ENCODE measurements around the gene PCDHGC5.

Gene PCDHGC5

DNA sequence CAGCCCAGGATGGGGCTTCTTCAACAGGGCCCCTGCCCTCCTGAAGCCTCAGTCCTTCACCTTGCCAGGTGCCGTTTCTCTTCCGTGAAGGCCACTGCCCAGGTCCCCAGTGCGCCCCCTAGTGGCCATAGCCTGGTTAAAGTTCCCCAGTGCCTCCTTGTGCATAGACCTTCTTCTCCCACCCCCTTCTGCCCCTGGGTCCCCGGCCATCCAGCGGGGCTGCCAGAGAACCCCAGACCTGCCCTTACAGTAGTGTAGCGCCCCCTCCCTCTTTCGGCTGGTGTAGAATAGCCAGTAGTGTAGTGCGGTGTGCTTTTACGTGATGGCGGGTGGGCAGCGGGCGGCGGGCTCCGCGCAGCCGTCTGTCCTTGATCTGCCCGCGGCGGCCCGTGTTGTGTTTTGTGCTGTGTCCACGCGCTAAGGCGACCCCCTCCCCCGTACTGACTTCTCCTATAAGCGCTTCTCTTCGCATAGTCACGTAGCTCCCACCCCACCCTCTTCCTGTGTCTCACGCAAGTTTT is 23.6 kb downstream of the PCDHGC5 start:
- in situ Hi-C loops (cut with MboI; ENCODE audit: low sequenced_read_pairs) = no loop called here

DNA sequence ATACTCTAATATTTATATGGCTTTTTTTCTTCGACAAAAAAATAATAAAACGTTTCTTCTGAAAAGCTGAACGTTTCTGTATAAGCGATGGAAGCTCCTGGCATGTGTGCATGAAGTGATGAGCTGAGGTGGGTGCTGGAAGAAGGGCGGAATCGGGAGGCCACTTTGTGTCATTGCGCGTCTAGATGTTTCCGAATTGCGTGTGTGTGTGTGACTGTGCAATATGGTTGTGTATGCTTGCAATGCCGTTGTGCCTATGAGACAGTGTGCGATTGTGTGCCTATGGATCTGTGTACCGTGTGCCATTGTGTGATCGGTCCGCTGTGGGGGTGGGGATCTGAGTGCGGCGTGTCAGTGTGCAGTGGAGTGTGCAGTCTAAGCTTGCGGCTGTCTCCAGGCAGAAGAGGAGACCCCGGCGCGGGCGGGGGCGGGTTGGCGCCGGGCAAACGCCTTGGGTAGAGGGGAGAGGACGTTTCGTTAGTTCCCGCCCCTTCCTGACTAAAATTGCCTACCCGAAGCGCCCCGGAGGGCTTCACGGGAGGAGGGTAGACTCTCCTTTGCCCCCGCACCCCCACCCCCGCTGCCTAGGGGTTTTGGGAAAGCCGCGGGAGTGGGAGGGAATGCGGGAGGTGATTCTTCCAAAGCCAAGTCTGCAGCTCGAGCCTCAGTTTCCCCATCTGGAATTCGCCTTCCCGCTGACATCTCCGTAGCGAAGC is 24.2 kb downstream of the PCDHGC5 start:
- in situ Hi-C loops (cut with MboI; ENCODE audit: low sequenced_read_pairs) = no loop called here

DNA sequence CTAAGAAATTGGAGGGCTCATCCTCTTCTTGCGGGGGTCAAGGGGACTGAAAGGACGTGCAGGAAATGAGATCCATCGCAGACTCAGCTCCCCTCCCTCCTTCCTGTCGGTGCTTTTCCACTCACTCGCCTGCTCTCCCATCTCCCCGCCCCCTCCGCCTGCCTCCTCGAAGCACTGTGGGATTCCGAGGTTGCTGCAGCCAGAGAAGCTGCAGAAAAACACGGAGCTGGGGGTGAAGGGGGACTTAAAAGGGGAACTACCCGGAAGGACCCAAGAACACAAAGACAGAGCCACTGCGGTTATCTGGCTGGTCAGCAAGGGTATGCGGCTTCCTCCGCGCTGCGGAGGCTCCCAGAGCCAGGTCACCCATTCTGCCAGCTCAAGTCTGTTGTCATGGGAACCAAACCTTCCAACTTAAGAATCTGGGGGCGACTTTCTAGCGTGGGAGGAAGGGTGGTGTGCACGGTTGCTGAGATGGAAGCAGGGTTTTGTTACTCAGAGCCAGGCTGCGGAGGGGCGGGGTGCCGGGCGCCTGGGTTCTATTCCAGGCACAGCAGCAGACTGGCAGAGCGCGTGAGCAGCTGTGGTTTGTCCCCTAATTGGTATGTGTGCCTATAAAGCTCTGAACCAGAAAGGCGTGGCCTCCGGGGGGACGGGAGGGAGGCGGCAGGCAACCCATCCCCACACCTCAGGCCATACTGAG is 24.9 kb downstream of the PCDHGC5 start:
- in situ Hi-C loops (cut with MboI; ENCODE audit: low sequenced_read_pairs) = no loop called here

DNA sequence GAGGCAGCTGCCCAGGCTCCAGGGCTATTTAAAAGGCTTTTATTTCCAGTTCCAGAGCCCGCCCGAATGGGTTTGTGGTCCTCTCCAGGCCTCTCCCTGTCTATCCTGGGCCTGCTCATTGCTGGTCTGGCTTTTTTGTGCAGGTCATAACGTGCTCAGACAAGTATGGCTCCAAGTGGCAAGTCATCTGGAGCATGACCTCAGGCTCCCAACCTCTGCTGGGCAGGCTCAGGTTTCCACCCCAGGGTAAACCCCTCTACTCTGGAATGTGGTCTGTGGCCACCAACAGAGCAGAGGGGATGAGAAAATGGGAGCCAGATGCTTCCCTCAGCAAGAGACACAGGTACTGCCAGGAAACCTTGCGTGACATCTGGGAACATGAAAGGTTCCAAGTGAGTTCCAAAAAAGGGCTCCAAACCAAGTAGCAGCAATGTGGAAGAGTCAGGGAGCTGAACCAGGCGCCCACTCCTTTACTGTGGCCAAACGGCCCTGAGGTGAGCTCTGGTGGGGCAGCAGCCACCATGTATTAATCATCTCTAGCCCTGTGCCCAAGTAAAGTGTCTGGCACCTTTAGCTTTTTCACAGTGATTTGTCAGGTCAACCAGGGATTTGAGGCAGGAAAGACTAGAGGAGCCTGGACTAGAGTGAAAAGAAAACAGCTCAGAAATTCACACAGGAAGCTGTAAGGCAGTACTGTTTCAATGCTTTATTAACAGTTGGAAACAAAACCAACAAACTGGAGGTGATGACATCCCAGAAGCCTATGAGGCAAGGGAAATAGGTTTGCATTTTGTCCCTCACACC is 25.7 kb downstream of the PCDHGC5 start:
- in situ Hi-C loops (cut with MboI; ENCODE audit: low sequenced_read_pairs) = no loop called here

DNA sequence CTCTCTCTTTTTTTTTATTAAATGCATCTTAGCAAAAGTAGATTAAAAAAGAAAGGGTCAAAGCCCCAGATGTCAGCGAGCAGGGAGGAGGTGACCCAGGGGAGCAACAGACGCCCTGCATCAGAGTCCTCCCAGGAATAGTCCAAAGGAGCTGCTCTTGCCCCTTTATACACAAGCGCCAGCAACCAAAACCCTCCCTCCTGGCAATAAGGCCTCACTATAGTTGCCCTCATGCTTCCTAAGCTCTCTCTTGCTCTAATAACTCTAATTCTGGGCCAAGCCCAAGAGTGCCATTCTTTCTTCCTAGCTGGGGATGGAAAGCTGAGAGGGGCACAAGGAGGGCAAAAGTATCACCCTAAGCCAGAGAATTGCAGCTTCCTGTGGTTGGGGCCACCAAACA is 26.3 kb downstream of the PCDHGC5 start:
- in situ Hi-C loops (cut with MboI; ENCODE audit: low sequenced_read_pairs) = no loop called here

DNA sequence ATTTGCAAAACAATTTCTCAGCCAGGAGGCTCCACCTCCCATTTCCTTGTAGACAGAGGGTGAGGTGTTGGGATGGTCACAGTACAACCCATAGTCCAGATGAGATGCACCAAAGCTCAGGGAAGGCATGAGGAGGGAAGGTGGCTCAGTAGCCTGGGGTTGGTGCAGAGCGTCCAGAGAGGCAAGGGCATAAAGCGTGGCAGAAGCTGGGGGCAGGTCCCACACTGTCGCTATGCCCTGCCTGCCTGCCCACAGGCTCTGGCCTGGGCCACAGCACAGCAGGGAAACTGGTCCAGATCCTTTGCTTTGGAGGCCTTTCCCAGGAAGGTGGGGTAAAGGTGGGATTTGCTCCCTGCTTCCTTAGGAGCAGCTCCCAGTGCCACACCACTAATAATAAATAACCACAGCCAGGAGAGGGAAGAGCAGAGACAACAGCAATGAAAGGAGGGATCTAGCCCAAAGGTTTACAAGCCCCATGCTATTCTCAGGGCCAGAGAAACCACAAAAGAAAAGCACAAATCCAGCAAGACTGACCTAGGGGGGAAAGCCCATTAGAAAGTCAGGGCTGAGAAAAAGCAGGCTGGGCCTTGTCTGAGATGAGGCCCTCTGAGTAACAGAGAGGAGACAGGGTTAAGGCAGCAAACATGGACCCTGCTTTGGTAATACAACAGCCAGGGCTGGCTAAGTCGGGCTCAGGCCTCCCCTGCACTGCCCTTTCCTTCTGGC is 27.2 kb downstream of the PCDHGC5 start:
- in situ Hi-C loops (cut with MboI; ENCODE audit: low sequenced_read_pairs) = no loop called here

DNA sequence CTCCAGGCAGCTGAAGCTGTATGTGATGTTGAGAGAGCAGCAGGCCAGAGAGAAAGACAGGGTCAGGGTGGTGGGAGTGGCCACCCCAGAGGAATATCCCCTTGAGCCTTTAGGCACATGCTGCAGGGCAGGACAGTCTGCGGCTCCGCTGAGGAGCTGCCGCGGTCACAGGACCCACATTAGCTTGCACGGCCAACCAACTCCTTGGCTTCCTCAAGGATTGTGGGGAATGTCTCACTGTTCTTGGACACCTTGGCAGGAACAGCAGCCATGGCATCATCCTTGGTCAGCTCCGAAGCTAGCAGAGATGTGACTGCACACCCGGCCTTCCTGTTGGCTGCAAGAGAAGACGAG is 27.8 kb downstream of the PCDHGC5 start:
- in situ Hi-C loops (cut with MboI; ENCODE audit: low sequenced_read_pairs) = no loop called here

DNA sequence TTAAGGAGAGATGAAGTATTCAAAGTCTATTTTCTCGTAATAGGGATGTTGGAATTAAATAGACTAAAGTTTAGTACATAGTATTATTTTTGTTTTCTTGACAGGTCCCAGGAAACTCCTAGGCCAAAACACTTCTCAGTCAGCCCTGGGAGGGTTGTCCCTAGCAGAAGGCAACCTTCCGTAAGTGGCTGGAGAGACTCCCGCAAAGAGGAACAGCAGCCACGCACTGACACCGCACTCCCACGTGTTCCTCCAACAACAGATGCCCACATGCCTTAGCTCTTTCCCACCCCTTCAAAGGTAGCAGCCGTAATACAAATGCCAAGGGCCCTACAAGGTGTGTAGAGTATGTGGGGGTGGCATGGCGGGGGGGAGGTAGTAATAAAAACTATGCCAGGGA is 28.4 kb downstream of the PCDHGC5 start:
- in situ Hi-C loops (cut with MboI; ENCODE audit: low sequenced_read_pairs) = no loop called here

DNA sequence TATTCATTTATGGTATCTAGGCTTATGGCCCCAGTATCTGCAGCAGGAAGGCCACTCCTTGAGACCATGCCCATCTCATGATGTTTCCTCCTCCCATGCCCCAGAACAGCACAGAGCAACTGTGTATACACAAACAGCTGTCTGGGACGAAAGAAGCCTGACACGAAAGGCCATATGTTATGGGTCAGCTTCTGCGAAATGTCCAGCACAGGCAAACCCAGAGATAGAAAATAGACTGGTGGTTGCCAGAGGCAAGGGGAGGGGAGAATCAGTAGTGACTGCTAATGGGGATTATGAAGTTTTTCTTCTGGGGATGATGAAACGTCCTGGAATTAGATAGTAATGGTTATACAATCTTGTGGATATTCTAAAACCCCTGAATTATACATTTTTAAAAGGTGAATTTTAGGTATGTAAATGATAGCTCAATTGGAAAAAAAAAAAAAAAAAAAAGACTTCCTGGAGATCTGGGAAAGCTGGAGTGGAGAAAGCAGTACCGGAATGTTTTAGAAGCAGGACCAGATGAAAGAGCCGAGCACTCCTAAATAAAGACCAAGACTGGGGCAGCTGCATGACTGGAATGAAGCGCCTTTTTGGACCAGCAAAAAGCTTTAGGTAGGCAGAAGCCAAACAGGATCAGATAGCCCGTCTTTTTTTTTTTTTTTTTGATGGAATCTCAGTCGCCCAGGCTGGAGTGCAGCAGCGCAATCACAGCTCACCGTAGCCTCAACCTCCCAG is 29.2 kb downstream of the PCDHGC5 start:
- in situ Hi-C loops (cut with MboI; ENCODE audit: low sequenced_read_pairs) = no loop called here

DNA sequence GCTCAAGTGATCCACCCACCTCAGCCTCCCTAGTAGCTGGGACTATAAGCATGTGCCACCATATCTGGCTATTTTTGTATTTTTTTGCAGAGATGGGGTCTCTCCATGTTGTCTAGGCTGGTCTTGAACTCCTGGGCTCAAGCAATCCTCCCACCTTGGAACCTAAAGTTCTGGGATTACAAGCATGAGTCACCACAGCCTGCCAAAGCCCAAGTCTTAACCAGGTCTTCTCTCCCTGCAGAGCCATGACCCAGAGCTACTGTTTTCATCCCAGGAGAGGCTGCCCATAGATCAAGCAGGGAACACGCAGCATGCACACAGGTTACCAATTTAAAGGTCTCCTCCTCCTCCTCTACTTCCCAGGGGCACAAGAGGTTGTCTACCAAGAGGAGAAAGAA is 29.7 kb downstream of the PCDHGC5 start:
- in situ Hi-C loops (cut with MboI; ENCODE audit: low sequenced_read_pairs) = no loop called here

DNA sequence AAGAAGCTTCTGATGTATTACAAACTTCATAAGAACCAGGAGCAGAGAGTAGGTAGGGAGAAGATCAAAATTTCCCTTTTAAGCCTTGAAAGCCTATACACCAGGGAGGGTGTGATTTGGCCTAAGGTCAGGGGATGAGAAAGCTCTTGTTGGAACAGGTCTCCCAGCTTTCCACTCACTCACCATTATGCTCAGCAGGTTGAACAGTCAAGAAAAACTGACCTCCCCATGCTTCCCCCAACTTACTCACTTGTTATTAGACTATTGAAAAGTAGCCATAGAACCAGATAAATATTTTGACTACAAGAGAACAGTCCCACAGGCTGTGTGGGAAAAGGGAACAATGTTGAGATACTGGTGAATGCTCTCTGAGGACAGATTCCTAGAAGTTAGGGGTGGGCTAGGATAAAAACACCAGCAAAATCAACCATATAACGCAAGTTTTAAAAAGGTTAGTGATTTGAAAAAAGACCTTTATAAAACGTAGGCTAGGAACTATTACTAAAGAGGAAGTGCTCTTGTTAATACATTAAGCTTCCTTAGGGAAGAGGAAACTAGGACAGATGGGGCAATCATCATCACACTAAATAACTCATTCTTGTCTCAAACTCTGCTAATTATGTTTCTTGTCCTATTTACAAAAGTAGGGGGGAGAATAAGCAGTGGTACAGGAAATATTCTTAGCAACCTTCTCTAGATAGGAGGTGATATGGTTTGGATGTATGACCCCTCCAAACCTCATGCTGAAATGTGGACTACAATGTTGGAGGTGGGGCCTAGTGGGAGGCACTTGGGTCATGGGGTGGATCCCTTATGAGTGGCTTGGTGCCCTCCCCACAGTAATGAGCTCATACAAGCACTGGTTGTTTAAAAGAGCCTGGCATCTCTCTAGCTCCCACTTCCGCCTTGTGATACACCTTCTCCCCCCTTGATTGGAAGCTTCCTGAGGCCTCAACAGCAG is 31.0 kb downstream of the PCDHGC5 start:
- in situ Hi-C loops (cut with MboI; ENCODE audit: low sequenced_read_pairs) = no loop called here

DNA sequence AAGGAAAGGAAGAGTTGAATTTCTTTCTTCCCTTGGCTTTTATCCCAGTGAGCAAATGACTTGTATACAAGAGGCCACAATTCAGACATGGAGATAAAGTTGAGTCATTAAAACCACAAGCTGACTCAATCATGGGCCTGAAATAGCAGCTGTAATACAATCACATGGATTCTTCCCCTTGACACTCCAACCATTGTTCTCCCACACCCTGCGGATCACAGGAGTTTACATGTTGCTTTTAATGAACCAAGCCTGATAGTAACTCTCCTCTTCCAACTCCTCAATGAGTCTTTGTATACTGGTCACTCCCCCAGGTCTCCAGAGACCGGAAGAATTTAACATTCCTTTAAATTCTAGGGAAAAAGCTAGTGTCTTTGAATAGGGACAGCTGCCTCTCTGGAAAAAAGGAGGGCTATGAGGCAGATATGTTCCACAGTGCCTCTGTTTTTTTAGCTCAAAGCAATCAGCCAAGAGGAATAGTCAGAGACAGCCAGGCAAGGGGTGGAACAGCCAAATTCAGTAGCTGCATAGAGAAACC is 32.4 kb downstream of the PCDHGC5 start:
- in situ Hi-C loops (cut with MboI; ENCODE audit: low sequenced_read_pairs) = no loop called here

DNA sequence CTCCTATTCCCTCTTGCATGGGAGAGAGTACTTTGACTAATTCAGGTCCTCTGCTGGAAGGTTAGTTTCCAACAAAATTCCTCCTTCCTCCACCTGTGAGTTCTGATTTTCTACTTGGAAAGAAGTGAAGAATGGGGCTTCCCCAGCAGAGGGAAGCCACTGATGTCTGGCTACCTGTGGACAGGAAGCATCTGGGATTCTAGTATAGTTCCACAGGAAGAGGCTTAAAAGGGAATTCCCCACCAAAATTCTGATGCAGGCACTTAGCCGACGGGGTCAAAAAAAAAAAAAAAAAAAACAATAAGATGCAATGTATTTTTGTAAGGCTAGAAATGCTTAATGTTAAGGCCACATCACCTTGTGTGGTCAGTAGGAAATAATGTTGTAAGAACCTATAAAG is 33.4 kb downstream of the PCDHGC5 start:
- in situ Hi-C loops (cut with MboI; ENCODE audit: low sequenced_read_pairs) = no loop called here

DNA sequence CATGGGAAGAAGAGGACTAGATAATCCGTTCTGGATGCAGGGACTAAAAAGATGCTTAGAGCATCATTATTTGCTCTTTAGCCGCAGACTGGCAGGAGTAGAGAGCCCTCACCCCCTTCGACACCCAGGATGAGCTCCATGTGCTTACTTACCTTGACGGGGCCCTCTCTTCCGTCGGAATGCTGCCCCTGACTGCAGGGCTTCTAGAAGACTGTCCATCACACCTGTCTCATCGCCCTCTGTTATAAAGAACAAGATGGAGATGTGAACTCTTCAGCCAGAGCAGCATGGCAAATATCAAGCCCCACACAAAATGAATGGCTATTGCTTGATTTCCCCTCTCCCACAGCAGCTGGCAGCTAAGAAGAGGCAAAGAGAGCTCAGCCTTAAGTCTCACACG is 35.1 kb downstream of the PCDHGC5 start:
- in situ Hi-C loops (cut with MboI; ENCODE audit: low sequenced_read_pairs) = no loop called here

DNA sequence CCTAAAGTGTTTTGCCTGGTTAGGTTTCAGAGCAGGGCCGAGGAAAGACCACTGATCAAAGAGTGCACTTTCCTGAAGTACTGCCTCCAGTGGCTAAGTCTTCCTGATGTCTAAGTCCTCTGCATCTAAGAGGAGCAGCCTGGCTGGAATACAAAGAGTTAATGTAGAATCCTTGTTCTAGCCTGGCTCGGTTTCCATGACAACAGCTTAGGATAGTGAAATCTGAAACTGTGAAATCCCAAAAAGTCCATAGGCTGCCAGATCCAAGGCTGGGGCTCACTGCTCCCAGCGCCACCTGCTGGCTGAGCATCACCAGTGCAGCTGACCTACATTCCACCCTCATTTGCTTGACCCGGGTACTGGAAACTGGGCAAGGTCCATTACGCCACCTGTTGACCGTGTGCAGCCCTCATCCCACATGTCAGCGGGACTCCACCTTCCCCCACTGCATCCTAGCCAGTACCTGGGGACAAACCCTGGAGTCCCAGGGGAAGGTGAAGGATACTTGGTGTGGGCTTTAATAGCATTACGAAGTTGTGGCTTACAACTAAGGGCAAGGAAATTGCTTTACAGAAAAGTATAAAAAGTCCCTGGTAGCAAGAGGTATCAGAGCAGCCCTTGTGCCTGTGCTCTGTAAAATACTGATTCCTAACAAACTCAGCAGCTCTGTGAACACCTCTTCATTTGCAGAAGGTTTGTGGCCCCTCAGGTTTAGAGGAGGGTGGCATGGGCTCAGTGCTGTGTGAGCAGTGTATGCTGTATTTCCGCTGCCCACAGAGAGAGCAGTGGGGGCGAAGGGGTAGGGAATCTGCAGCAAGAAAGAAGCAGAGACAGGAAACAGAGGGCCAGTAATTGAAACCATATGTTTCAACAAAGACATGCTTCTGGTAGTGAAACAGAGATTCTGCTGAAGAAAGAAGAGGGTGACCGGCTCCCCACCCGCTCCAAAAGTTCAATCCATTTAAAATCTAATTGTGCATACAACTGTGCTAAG is 36.0 kb downstream of the PCDHGC5 start:
- in situ Hi-C loops (cut with MboI; ENCODE audit: low sequenced_read_pairs) = no loop called here

DNA sequence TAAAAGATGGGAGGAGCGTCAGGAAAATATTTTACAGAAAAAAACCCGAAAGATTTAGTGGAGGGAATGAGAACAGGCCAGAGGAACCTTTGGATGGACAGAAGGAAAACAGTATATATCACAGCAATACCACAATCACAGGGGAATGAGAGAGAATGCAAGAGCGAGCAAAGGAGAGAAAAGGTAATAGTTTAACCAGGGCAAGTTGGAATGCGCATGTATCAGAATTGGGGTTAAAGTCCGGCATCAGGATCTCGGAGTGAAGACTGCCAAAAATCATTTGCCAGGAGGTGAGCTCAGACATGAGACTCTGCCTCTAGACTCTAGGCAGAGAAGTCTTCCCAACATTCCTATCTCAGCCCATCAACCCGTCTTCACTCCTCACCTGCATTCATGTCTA is 36.8 kb downstream of the PCDHGC5 start:
- in situ Hi-C loops (cut with MboI; ENCODE audit: low sequenced_read_pairs) = no loop called here

DNA sequence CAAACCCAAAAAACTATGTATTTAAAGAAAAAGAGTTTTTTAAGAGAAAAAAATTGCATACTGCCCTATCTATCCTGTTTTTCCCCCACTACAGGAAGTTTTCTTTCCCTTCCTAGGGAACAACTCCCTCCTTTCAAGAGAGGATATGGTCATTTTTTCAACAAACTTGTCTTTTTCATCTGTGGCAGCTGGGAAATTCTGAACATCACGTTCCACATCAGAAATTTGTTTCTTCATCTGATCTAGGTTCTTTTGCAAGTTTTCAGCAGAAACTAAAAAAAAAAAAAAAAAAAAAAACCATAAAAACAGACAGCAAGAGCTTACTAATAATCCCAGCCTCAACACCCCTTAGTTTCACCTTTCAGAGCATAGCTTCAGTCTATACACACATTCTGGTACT is 38.5 kb downstream of the PCDHGC5 start:
- in situ Hi-C loops (cut with MboI; ENCODE audit: low sequenced_read_pairs) = no loop called here
